Measurements from ENCODE around the gene CELSR1.
"Not testable (repeated sequence)": the region's sequence is repeated elsewhere in the genome, so short reads cannot be mapped to it uniquely, and the experiment has no call there.

The CELSR1 gene

GRCh38 chr22:46315976-46316375 is 221.4 kb downstream of the CELSR1 start:
- Histone ChIP-seq H3K4me3 (replicated peaks; ENCODE audit: insufficient read depth, low read length) (no peak overlapping the region), H3K27me3 (ENCODE audit: insufficient read depth, poor library complexity, severe bottlenecking) (no peaks in the 10 kb centered on the region), H3K27ac (replicated peaks) (no peak overlapping the region)
- TF ChIP-seq GABPA (IDR thresholded peaks at IDR 0.05; ENCODE audit: low read depth) (no peak), CTCF (IDR thresholded peaks at IDR 0.05; ENCODE audit: insufficient read depth, low read length) (no peak), REST (IDR thresholded peaks at IDR 0.05; ENCODE audit: insufficient replicate concordance, low read depth) (no peak), POLR2AphosphoS5 (IDR thresholded peaks at IDR 0.05; ENCODE audit: low read depth) (no peak), SPI1 (IDR thresholded peaks at IDR 0.05; ENCODE audit: borderline replicate concordance, low read depth) (no peak)
- no peak for DNase-seq (ENCODE audit: low read depth in 1 of 2, low spot score in 1 of 2)

GRCh38 chr22:46312848-46313247 is 224.6 kb downstream of the CELSR1 start:
- H3K4me3 ChIP-seq (replicated peaks; ENCODE audit: insufficient read depth, low read length); DNase-seq (ENCODE audit: low read depth in 1 of 2, low spot score in 1 of 2); H3K27me3 ChIP-seq (ENCODE audit: insufficient read depth, poor library complexity, severe bottlenecking); H3K27ac ChIP-seq (replicated peaks): not testable (repeated sequence)

GRCh38 chr22:46312056-46312455 is 225.4 kb downstream of the CELSR1 start:
- Histone ChIP-seq H3K27ac (replicated peaks) (no peak overlapping the region), H3K4me3 (replicated peaks; ENCODE audit: insufficient read depth, low read length) (no peak overlapping the region), H3K27me3 (ENCODE audit: insufficient read depth, poor library complexity, severe bottlenecking) (no peaks in the 10 kb centered on the region)
- no peak for TF ChIP-seq GABPA (IDR thresholded peaks at IDR 0.05; ENCODE audit: low read depth)
- TF ChIP-seq REST (IDR thresholded peaks at IDR 0.05; ENCODE audit: insufficient replicate concordance, low read depth): no peak
- no peak for TF ChIP-seq SPI1 (IDR thresholded peaks at IDR 0.05; ENCODE audit: borderline replicate concordance, low read depth)
- no peak for TF ChIP-seq CTCF (IDR thresholded peaks at IDR 0.05; ENCODE audit: insufficient read depth, low read length)
- TF ChIP-seq POLR2AphosphoS5 (IDR thresholded peaks at IDR 0.05; ENCODE audit: low read depth): no peak
- no peak for DNase-seq (ENCODE audit: low read depth in 1 of 2, low spot score in 1 of 2)
